NCI-H524 (cell line): ENCODE data around the gene ALDH9A1.
"Not testable (repeated sequence)": the region's sequence is repeated elsewhere in the genome, so short reads cannot be mapped to it uniquely, and the experiment has no call there.

Experiments used
- DNase-seq, 2 experiments: peaks; one replicate each; lab custom pipeline; 2025; lab: John Stamatoyannopoulos, UW

ALDH9A1 gene

DNA sequence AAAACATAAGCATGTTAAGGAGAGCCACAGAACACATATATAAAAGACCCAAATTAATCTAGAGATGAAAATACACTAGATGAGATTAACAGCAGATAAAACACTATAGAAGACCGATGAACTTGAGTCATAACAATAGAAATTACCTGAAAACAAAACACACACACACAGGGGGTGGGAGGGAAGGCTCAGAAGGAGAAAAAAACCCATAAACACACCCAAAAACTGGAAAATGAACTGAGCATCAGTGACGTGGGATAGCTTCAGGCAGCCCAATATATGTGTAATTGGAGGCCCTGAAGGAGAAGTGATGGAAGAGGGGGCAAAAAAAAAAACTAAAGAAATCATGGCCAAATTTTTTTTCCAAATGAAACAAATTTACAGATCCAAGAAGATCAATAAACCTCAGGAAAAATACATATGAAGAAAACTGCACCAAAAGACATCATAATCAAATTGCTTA, 11.4 kb downstream of the ALDH9A1 start:
- no peak for DNase-seq

DNA sequence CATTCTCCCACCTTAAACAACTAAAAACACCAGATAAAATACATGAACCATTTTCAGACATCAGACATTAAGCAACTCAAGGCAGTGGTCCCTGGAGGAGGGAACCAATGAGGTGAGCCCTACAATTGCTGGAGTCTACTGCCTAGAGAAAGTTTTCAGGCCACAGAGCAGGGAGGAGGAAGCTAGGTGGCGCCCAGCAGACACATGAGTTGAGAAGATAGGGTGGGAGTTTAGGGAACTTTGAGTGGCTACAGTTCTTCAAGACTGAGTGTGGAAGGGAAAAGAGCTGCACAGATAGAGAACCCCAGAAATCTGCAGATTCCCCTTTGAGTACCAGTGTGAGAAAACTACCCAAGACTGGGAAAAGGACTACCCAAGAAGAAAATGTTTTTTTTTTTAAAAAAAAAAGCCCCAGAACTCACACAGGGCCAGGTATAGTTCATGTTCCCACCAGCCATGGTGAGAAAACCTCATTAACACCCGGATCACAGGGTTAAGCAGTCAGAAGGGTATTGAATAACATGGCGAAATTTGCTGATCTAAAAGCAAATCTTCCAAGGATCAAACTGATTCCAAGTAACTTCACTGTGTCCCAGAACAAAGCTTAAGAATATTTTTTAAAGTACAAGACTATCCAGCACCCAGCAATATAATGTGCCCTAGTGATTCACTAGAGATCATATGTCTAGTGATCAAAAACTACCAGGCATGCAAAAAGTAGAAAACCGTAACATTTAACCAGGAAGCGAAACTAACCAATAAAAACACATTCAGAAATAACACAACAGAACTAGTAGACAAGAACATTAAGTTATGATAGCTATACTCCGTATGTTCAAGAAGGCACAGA, 12.0 kb downstream of the ALDH9A1 start:
- DNase-seq = no peak

DNA sequence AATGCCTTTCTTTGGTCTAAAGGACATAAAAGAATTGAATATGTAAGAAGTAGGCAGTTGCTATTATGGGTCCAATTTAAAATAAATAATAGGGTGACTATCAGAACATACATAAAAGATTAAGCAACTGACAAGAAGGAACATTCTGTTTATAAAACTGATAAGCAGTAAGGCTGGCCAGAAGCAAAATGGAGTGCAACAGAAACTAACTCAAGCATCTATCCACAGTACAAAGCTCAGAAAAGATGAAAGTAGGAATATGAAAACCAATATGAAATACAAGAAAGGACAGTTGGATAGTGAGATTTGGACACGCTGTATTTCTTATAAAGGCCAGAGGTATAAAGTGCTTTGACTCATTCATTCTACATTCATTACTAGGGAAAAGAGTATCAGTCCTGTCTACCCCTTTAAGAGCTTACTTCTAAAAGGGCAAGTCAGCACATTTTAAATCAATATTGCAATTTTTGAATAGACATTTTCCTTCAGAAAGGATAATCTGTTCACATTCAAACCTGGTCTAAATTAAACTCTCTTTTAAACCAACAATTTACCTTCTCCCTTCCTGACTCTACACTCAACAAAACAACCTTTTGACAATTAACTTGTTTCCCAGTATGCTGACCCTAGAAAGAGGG, 14.4 kb downstream of the ALDH9A1 start:
- no peak for DNase-seq

GRCh38 chr1:165680773-165681172, 17.6 kb downstream of the ALDH9A1 start:
- not testable (repeated sequence) for DNase-seq

DNA sequence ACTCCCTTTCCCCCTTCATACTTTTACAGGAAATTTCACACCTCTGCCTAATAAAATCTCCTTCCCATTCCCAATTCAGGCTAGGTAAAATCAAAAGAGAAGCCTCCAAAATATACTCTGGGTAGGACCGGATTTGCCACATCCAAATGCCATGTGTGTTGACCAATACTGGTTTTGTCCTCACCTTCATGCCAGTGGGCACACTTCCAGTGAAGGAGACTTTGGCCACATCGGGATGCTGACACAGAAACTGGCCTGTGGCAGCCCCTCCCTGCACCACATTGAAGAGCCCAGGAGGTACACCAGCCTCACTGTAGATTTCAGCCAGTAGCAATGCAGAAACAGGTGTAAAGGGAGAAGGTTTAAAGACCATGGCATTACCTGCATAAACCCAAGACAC, 18.1 kb downstream of the ALDH9A1 start:
- DNase-seq = no peak

- DNase-seq = no peak
These were observed 18.9 kb downstream of the ALDH9A1 start for GRCh38 chr1:165679282-165680036.

- no peak for DNase-seq
These were observed 19.9 kb downstream of the ALDH9A1 start for GRCh38 chr1:165678509-165678908.

DNA sequence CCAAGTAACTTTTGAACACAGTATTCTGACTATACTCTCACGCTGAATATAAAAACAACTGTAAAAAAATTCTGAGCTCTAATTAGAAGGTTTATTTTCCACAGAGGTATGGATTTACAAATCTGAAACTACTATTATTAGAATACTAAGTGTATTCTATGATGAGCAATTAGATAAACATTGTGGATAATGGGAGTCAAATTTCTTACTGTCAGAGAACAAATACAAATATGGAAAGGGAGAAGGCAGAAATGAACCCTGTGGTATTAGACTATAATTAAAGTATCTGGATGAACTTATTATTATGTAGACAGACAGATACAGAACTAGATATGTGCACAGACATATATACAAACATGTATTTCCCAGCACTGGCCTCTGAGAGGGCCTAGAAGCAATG, 22.6 kb downstream of the ALDH9A1 start:
- no peak for DNase-seq

DNA sequence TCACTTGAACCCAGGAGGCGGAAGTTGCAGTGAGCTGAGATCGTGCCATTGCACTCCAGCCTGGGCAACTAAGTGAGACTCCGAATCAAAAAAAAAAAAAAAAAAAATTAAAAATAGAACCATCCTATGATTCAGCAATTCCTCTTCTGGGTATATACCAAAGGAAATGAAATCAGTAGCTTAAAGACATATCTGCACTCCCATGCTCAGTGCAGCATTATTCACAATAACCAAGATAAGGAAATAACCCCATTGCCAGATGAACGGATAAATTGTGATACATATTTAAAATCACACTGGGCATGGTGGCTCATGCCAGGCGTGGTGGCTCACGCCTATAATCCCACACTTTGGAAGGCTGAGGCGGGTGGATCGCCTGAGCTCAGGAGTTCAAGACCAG, 23.8 kb downstream of the ALDH9A1 start:
- DNase-seq = no peak

GRCh38 chr1:165671526-165671925, 26.8 kb downstream of the ALDH9A1 start:
- DNase-seq = no peak

- DNase-seq = no peak
These were observed 30.2 kb downstream of the ALDH9A1 start for GRCh38 chr1:165668184-165668583.

DNA sequence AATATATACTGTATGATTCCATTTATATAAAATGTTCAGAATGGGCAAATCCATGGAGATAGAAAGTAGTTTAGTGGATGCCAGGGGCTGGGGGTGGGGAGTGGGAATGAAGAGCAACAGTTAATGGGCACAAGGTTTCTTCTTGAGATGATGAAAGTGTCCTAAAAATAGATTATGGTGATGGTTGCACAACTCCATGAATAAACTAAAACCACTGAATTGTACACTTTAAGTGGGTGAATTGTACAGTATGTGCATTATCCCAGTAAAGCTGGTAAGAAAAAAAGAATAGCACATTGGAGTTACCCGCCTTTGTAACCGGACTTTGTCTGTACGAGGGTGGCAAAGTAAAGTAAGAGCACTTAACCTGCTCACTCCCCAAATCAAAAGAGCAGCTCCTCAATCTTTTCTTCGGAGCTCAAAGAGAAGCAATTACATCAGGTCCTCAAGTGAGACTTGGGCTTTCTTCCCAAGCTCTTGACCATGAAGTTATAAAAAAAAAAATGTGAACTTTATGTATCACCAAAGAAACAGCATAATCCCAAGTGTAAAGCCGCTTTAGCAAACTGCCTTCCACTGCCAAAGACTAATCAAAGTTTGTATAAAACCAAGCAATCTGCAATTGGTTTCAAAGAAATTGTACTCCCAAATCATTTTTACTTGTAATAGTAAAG, 32.1 kb downstream of the ALDH9A1 start:
- DNase-seq = no peak

DNA sequence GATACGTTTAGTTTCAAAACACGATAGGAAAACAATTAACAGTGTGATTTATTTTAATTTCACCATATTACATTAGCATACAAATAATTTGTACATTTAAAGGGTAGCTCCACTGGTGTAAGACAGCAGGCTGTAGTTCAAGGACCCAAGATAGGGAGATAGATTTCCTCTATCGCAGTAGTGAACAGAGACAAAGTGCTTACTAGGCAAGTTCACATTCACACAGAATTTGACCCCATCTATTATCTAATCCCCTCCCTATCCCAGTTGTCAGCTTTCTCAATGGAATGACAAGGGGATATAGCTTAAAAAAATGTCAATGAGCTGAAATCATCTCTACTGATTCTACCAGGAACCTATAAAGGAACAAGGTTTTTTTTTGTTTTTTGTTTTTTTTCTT, 36.2 kb downstream of the ALDH9A1 start:
- DNase-seq = no peak

GRCh38 chr1:165661703-165662102, 36.7 kb downstream of the ALDH9A1 start:
- no peak for DNase-seq

- DNase-seq = no peak
These were observed 38.8 kb downstream of the ALDH9A1 start for GRCh38 chr1:165659581-165659895.

GRCh38 chr1:165658766-165659580, 39.4 kb downstream of the ALDH9A1 start:
- DNase-seq = not testable (repeated sequence)

GRCh38 chr1:165650981-165651625, 47.3 kb downstream of the ALDH9A1 start:
- no peak for DNase-seq

- DNase-seq = no peak
These were observed 49.3 kb downstream of the ALDH9A1 start for GRCh38 chr1:165648919-165649572.

DNA sequence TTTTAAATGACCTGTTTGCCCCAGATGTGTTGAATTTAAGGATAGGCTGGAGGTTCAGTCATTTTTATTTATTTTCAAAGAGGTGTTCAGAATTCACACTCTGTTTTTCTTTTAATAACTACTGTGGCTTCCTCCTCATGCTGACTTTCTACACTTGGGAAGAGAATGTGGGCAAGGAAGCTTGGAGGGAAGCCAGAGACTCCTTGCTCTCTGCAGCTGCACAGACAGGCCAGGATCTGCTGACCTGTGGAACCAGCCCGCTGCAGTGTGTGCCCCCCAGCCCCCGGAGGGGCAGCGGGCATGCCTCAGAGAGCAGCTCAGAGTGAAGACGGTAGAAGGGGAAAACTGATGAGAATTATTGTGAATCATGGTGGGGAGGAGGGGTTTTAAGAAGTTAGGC, 50.4 kb downstream of the ALDH9A1 start:
- DNase-seq = no peak

GRCh38 chr1:165647517-165647916, 50.8 kb downstream of the ALDH9A1 start:
- DNase-seq = no peak
